NCI-H82 (cell line): ENCODE measurements around the gene RIT2.
"Not testable (repeated sequence)": the region's sequence is repeated elsewhere in the genome, so short reads cannot be mapped to it uniquely, and the experiment has no call there.

Source experiments
- DNase-seq: peaks from one replicate; lab custom pipeline; 2025; lab: John Stamatoyannopoulos, UW

The RIT2 gene

DNA sequence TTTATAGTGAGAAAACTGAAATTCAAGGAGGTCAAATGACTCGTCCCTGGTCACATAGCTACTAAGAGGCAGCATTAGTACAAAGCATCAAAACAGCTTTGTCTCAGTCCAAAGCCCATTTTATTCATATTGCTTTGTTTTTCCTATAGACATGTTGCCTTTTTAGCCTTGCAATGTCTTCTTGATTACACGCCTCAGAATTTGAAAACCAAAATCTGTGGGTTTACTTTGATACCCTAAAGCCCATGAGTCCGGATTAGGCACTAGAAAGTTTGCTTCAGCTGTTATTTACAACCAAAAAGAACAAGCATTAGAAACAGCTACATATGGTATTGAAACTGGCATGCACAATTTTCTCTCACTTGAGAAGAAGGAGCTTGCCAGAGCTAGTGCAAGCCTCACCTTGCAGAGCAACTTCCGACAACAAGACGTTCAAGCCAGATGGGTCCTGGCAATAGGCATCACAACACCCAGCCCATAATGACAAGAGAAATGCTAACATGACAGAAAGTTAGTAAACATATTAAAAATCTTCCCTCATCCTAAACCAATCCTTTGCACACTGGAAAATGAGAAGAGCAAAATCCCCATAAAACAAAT lies 276.8 kb downstream of the RIT2 start:
- no peak for DNase-seq

DNA sequence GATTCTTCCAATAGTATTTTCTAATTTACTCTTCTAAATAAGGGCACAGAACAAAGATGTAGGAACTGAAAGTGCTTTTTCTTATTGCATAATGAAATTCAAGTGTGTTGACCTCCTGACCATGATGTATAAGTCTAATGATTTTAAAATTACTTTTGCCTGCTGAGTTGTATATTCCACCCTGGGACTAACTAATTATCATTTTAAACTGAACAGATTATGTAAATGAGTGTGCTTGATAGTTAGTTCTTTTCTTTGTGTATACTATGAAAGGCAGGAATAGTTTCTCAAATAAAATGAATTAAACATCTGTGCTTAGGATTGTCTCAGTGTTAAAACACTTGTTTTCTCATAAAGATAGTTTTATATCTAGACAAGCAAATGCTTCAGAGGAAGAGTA lies 284.5 kb downstream of the RIT2 start:
- DNase-seq: no peak

DNA sequence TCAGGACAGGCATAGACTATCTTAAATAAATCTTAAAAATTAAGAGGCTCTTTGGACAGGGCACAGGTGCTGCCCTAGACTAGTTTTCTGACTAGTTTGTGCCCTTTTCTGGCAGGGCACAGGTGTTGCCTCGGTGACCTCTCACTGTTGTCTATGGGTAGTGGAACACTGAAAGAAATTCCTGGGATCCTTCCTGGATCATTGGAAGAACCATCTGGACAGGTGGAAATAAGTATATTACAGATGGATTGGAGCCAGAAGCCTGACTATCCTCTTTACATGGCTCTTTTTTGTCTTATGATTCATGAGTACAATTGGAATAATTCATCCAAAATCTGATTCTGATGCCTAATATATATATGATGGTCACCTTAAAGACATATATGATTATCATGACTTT lies 286.6 kb downstream of the RIT2 start:
- DNase-seq: peak; percentile 36

DNA sequence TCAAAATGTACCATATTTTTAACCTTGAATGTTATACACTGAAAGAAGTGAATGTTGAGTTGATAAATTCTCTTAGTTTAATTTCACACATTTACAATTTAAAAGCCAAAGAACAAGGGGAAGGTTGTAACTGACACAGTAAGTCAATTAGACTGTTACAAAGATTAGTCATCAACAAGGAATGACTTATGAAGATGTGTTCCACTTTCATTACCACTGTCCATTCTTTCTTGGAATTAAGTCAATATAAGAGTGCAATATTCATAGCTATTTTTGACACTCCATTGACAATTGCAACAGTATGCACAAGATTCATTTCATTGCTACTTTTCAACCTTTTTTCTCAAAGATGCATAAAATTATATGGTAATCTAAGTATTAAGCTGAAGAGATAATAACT lies 291.3 kb downstream of the RIT2 start:
- DNase-seq: no peak

DNA sequence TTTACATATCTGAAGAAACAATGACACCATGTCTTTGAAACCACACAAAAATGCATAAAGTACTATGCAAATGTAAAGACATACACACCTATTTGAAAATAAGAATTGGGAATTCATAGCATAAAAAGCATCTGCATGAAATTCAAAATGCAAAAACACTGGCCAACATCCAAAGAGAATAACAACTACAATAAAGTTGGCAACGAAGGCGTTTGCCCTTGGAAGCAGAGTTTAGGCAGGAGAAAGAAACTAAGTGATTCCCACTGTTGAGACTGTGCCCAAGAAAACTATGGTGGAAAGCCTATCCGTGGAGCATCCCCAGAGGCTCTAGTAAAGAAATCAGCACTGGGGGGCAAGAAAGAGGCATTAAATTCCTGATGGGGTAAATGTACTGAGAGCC lies 292.8 kb downstream of the RIT2 start:
- no peak for DNase-seq

DNA sequence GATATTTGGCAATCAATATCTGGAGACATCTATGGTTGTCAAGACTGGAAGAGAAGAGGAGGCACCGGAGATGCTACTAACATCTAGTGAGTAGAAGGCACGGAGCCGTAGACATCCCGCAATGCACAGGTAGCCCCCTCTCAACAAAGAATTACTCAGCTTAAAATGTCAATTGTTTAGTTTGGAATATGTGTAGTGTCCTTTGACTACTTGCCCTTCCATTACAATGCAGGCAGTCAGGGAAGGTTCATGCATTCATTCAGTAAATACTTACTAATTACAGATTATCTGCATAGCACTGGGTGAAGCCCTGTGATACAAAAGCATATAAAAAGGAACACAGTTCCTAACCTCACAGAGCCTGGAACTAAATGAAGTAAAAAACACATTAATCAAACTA lies 294.0 kb downstream of the RIT2 start:
- no peak for DNase-seq

DNA sequence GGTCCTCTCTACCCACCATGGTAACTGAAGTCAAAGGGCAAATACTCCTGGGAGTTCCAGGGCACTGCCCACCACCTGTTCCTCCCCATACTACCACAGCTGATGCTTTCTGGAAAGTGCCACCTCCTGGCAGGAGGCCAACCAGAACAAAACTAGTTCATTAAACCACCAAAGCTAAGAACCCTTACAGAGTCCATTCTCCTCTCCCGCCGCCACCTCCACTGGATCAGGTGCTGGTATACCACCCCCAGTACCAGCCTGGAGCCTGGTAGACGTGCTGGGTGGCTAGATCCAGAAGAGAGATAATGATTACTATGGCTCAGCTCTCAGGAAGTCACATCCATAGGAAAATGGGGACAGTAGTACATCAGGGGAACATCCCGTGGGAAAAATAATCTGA lies 300.9 kb downstream of the RIT2 start:
- no peak for DNase-seq

DNA sequence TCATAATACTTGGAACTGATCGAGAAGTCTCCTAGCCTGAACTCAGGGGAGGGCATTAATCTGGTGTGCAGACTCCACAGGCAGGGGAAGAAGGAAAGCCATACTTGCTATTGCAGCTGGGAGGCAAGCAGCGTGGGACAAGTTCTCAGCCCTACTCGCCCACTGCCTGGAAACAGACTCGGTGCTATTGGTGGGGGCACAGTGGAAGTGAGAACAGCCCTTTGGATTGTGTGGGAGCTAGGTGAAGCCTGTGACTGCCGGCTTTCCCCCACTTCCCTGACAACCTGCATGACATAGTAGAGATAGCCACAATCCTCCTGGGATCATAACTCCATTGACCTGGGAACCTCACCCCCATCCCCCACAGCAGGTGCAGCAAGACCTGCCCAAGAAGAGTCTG lies 301.3 kb downstream of the RIT2 start:
- no peak for DNase-seq

DNA sequence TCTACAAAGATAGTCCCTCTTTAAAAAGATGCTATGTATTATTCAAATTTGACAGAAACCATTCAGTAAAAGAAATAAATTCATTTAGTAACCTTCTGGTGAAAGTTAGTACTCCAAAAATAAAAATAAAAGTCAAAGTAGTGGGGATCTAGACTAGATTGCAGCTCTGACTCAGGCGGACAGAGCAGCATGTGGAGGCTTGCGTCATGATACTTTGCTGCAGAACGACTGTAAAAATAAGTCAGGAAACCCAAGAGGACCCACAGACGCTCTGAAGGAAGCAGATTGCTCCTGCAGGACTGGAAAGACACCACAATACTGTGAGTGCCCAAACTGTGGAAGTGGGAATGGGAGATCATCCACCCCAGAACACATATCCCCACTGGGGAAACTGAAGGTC lies 301.9 kb downstream of the RIT2 start:
- no peak for DNase-seq

DNA sequence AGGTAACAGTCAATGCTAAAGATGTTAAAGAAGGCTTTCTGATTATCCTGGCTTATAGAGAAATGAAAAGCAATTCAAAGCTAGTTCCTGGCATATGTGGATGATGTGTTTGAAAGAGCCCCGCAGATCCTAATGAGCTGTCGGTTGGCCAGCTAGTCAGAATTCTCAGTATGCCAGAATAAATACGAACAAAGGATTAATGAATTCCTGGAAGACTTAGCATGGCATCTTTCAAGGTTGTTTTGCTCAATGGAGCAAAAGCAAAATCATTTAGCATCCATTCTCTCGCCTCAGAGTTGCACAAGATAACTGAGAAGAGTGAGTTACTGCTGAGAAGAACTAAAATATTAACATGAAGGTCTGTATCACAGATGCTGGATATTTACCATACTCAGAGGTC lies 307.6 kb downstream of the RIT2 start:
- no peak for DNase-seq

DNA sequence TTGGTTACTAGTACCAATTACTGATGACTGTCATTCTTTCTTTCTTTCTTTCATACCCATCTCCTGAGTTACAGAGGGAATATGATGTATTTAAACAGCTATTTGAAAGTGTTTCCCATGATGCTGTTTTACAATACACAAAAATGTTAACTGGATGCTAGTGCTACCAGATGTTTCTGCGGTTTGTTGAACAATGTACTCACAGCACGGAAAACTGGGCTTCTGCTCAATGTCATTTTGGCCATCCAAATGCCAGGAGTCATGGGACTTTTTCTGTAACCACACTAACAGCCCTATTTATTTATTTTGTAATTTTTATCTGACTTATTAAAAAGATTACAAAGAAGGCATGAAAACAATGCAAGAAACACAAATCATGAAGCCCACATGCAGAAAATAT lies 313.8 kb downstream of the RIT2 start:
- DNase-seq: no peak

DNA sequence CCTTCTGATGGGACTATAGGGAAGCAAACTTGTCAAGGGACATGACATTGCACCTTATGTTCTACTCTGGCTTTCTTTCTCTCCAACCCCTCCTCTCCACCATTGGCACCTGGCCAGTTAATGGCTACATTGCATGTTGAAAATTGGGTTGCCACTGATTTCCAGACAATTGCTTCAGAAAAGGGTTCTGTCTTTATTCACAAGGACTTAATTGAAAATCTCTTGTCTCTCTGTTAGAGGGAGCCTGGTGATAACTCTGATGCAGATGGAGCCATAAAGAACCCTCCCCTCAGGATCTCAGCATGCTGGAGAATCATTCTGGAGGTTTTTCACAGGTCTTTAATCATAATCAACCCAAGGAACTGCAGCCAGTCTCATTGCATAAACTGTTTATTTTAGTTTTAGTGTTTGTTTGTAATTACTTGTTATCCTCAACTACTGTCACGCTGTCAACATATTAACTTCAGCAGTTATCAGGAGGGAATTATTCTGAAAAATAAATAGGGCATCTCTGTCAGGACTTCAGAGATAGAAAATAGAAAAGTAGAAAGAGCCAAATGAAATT lies 316.8 kb downstream of the RIT2 start:
- peak; percentile 46 for DNase-seq

DNA sequence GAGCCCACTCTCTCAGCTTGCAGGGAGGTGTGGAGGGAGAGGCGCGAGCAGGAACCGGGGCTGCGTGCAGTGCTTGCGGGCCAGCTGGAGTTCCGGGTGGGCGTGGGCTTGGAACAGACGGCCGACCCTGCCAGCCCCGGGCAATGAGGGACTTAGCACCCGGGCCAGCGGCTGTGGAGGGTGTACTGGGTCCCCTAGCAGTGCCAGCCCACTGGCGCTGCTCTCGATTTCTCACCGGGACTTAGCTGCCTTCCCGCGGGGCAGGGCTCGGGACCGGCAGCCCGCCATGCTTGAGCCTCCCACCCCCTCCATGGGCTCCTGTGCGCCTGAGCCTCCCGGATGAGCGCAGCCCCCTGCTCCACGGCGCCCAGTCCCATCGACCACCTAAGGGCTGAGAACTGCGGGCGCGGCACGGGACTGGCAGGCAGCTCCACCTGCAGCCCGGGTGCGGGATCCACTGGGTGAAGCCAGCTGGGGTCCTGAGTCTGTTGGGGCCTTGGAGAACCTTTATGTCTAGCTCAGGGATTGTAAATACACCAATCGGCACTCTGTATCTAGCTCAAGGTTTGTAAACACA lies 320.2 kb downstream of the RIT2 start:
- not testable (repeated sequence) for DNase-seq

DNA sequence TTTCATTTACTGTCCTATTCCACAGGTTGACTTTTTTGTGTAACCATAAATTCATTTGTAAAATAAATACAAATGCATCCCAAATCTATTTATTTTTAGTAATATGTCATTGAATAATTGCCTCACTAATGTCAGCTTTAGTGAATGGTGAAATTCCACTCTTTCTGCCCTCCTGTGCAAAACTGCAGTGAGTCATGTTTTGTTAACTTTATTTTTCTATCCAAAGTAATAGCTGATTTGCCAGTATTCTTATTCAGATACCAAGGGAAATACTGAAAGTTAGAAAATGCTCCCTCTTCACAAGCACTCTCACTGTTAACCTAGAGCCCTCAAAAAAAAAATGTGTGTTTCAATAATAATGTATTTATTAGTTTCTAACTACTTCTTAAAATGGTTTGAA lies 322.8 kb downstream of the RIT2 start:
- DNase-seq: no peak

DNA sequence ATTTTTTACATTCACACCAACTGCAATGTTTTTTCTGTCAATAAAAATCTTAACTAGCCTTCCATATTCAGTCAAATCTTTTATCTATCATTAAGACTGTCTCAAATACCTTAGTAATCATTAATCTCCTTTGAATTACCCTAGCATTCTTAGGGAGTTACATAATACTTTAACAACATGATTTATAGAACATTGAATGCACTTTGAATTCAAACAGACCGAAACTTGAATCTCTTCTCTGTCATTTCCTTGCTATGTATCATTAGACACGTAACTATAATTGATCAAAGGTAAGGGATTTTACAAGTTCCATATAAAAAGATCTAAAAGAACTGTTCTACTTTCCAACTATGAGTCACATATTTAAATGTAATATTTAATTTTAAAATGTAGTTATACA lies 330.9 kb downstream of the RIT2 start:
- no peak for DNase-seq

DNA sequence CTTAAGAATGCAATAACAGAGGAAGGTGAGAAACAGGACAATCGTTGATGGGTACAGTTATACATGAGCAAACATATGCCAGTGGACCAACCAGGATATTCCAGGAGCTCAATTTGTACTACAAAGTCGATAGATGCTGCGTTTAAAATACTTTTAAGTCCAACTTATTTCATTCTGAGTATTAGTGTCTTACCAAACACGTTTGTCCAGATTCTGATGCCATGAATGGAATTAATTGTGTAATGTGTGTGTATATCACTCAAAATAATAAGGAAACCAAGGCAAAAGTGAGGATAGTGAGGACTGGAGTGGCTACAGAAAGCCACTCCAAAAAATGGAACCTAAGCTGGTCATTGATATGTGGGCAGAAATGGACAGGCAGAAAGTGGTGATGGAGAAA lies 332.6 kb downstream of the RIT2 start:
- DNase-seq: no peak

DNA sequence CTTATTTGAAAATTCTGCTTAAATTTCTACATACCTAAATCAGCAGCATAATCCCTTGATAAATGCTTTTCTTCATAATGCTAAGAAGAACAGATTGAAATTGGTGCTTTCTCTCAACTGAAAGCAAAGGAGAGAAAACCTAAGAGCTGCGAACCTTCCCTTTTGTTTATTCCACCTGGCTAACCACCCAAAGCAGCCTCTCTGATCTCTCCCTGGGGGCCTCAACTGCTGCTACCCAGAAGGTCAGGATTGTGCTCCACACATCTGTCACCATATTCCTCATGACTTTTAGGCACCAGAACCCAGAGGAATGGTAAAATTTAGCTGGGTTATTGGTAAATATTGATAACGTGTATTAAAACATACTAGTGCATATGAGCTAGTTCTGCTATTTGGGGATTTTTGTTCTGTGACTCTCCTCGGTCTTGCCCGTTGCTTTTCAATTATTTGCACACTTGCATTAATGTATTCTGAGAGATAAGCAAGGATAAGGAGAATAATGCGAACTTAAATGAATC lies 334.1 kb downstream of the RIT2 start:
- DNase-seq: peak; percentile 89

DNA sequence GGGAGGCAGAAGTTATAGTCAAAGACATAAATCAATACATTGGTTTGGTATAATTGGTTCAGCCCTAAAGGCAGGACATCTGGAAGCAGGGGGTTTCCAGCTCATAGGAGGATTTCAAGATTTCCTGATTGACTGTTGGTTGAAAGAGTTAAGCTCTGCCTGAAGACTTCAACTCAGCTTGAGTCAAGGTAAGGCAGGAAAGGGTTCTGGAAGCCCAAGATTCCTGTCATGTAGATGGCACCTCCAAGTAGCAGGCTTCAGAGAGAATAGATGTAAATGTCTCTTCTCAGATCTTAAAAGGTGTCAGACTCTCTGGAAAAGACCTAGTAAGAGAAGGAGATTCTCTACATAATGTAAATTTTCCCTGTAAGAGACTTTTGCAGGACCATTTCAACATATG lies 335.3 kb downstream of the RIT2 start:
- DNase-seq: peak; percentile 82

DNA sequence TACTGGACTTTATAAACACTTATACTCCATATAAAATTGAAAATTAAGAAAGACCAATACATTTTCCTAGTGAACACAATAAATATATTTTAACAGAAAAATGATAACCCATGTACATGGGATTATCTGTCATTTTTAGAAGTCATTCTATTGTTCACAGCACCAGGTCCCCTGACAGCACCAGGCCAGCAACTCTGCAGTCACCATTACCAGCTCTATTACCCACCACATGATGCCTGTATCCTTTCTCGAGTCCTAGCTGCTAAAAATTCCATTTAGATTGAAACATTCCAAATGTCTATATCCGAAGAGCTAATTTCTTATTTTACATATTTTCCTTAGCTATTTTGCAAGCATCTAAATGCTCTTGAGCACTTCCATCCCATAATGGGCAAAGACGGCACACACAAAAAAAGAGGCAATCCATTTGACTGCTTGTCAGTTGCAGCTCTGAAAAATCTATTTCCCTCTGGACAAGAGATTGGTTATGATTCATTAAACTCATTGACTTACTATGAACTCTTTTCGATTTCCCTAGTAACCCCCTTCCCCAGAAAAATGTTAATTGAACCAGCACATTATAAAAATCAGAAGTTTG lies 336.9 kb downstream of the RIT2 start:
- no peak for DNase-seq

DNA sequence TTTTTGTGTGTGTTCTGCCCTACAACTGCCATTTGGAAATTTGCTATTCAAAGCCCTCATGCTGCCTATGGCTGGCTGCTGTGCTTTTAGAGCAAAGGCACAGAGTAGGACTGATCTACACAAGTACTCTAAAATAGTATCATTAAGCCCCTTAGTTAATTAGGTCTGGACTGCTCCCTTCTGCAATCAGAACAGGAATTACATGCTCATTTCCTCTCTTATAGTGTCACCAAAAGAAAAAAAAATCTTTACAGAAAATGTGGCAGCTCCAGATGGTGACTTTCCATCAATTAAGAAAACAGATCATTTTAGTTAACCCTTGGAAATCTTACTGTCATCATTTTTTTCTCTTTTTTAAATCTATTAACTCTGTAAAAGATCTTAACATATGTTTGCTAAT lies 337.5 kb downstream of the RIT2 start:
- DNase-seq: peak; percentile 15

DNA sequence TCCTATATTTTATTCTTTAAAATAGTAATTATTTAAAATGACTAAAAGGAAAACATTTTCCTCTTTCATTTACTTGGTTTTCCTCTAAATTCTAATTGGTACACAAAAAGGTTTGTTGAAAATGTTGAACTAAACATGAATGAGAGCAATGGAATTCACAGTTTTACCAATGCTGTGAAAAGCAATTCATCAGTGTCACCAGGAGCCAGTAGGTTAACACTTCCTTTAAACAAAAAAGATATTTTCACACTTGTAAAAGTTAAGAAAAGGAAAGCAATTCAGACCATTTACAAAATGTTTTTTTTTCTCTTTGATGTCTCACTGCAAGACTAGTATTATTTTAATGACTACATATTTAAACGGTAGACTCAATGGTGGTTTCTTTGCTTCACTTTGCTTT lies 341.6 kb downstream of the RIT2 start:
- no peak for DNase-seq

DNA sequence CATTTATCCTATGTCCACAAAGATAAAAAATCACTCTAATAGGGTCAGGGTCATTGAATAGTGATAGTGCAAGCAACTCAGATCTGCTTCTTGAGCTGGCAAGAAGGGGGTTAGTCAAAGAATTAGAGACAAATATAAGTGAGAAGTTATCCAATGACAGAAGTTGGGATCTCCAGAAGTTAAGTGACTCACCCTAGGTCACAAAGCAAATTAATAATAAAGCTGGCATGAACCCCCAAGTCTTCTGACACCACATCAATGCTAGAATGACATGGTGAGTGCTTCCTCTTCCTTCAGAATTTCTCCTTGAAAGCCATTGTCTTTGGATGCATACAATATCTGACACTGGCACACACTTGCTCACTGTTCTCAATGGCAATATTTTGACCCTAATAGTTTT lies 343.5 kb downstream of the RIT2 start:
- no peak for DNase-seq

DNA sequence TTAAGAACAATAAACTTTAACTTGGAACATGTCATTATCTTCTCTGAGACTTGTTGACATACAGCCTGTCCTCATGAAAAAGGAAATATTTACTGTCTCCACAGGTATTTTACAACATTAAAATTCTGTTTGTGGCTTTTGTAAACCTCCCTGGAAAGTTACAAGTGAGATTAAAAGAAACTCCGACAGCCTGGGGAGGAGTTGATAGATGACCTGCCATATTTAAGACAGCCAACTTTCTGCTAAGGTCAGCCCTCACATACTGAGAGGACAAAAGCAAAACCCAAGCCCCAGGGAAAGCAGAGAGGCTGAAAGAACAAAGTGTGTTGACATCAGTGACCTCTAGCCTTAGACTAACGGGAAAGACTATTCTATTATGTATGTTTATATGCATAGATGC lies 350.2 kb downstream of the RIT2 start:
- DNase-seq: no peak

DNA sequence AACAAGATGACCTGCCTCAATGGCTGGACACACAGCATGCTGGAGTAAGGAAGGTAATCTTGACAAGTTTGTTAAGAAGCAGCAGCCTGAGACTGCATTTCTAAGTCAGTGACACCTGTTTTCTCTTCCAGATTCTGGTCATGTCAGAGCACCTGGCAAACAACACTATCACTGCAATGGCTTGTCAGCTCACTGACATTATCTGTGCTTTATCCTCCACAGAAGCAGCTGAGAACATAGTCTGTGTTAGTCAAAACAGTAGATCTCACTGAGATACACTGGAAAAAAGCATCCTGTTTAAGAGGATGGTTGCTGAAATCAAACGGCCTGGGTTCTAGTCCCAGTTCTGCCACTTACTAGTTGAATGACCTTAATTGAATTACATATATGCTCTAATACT lies 355.2 kb downstream of the RIT2 start:
- no peak for DNase-seq
